Prostate gland (tissue), 2 donors: ENCODE results near the gene IDUA.

Source experiments
- CTCF ChIP-seq, 4 experiments: fragments of 200-600 bp in 2 of 4; fragments of 450-650 bp in 2 of 4; sonication (generic) in 2 of 4; IDR thresholded peaks; 1 replicate in 3 of 4; 2 replicates in 1 of 4; pipeline ENCODE4 v1.5.1; 2016 to 2019; ENCODE audit warnings: antibody characterized with exemption in 4 of 4, mild to moderate bottlenecking in 2 of 4, moderate library complexity in 2 of 4
- POLR2AphosphoS5 ChIP-seq: sonication (generic); formaldehyde crosslinking; IDR thresholded peaks from one replicate; pipeline ENCODE4 v1.6.1; 2017; ENCODE audit warnings: antibody characterized with exemption

- no peak for TF ChIP-seq CTCF (IDR thresholded peaks at IDR 0.05)
- TF ChIP-seq POLR2AphosphoS5: no peak
These were observed 10.7 kb downstream of the IDUA start for GRCh38 chr4:997375-998071.
